Renal cortical epithelial cell (primary cell): ENCODE measurements around the gene ANKRD34C. TPM values are rescaled to one million over a fixed set of nuclear protein-coding genes. Genes with fewer than 3 reads are reported as not detected.
"Not testable (repeated sequence)": the region's sequence is repeated elsewhere in the genome, so short reads cannot be mapped to it uniquely, and the experiment has no call there.

Experiments used
- DNase-seq: peaks from one replicate; pipeline ENCODE4 v3.0.0-alpha.2; 2011; ENCODE audit warnings: low read depth
- total RNA-seq: library from RNA; depleted of rRNA; stranded (reverse); fragments of >200 nt; gene quantifications from 2 replicates; pipeline ENCODE4 v1.2.3, GENCODE V29; 2014

Gene ANKRD34C
- total RNA-seq, 1 donor from 2014 or later = not detected

DNA sequence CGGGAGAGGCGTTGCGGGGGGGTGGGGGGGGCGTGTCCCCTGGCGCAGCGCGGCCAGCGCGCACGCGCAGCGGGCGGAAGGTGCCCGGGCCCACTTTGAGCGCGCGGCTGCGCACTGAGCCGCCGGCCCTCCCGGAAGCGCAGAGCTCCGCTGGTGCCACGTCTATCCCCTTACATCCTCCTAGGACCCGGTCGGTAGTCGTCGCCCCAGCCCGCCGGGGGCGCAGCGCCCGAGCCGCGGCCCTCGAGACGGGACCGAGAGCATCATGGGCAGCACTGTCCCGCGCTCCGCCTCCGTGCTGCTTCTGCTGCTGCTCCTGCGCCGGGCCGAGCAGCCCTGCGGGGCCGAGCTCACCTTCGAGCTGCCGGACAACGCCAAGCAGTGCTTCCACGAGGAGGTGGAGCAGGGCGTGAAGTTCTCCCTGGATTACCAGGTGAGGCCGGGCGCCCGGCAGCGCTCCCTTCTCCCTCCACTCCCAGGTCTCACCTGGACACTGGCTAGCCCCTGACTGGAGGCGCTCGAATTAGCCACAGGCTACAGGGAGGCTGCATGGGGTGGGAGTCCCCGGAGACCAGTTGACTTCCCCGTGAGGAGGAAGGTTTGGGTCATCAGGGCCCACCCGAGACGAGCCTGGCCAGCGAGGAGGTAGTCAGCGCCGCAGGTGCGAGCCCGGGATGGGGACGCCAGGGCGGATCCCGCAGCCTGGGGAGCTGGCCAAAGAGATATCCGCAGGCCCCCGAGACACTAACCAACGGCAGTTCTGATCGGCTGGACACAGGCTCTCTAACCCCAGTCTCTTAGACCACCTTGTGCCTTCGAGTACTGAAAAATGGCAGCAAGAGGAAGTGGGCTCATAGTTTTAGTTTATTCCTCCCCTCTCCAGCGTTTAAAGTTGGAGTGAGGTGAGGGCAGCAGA, 28.7 kb downstream of the ANKRD34C start, which contains the start of gene TMED3:
TSS of gene TMED3 (plus strand) at position 128 of the 916 bp plus-strand sequence. CDS start at position 266, 138 bp downstream.
- DNase-seq = peak; percentile 60

DNA sequence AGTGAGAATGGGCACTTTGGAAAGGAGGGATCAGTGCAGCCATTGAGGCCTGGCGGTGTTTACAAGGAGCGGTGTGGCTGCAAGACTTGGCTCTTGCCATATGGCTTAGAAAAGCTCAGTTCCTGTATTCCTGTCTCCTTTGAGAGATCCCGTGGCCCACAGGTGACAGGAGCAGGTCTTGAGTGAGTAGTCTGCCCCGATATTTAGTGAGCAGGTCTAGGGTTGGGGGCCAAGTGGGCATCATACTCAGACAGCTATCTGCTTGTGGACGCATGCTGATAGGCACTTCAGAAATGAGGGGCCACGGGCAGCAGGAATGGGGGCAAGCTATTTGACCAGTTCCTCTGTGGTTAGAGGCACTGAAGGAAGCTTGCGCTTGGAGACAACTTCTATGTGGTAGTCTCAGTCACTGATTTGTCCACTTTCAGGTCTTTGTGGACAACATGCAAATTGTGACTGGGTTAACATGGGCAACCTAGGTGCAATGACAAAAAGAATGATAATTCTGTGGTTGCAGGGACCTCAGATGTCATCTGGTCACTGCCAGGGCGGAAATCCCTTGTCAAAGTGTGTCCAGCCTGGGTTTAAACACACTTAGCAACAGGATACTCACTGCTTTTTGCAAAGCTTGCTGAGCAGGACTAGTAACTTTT, 29.5 kb downstream of the ANKRD34C start:
- no peak for DNase-seq

DNA sequence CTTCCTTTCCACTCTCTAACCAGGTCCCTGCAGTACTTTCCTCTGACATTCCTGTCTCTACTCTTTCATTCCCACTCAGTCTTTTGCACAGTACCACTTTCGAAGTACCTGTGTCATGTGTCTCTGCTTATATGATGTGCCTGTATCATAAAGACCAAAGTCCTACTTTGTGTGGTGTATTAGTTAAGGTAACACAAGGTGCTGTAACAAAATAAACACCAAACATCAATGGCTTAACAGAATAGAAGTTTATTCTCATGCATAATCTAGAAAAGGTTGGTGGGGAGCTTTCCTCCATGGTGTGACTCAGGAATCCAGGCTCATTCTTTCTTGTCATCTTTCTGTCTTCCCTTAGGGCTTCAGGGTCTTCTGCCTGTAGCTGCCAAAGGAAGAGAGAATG, 31.7 kb downstream of the ANKRD34C start:
- DNase-seq = no peak

DNA sequence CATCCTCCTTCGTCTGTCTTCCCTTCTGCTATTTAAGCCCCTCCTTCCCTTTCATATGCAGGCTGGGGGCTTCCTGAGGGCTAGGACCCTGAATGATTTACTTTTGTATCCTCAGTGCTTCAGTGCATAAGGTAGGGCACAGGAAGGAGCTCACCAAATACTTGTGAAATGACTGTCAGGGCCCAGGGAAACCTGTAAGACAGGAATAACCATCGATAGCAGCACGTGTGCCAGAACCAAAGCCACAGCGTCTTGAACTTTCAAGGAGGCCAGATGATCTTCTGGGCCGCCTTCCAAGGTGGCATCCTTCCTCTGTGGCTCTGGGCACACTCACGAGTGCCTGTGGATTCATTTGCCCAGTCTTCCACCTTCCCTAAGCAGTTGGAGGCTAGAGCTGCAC, 32.3 kb downstream of the ANKRD34C start:
- DNase-seq = peak; percentile 23

DNA sequence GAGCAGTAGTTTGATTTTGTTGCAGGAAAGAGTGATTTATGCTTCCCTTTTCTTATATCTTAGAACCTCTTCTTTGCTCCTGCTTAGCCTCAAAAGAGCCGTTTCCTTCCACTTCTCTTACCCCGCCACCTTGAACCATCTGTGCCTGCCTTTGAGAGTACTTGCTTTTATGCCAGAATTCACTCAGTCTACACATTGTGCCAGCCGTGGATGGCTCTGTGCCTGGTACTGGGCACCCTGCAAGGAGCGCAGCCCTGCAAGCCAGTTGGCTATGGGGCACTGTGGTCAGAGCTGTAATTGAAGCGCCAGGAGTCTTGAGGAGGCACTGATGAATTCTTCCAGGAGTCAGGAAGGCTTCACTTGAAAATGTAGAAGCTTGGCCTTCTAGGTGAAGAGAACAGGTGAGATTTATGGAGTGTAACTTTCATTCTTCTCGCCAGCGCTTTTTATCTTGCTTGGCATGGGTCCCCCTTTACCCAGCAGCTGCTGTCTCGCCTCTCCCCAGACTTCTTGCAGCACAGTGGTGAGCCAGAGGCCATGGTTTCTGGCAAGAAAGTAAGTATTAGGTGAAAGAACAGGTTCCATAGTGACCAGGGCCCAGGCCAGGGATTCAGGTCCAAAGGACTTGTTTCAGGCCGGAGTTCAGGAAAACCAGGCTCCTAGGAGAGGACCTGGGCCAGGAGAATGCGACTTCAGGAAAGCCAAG, 33.3 kb downstream of the ANKRD34C start:
- no peak for DNase-seq

- no peak for DNase-seq
Measured at GRCh38 chr15:79316864-79317263, 34.3 kb downstream of the ANKRD34C start.

- not testable (repeated sequence) for DNase-seq
Measured at GRCh38 chr15:79319973-79320372, 37.5 kb downstream of the ANKRD34C start.

- no peak for DNase-seq
Measured at GRCh38 chr15:79321876-79322275, 39.4 kb downstream of the ANKRD34C start.

DNA sequence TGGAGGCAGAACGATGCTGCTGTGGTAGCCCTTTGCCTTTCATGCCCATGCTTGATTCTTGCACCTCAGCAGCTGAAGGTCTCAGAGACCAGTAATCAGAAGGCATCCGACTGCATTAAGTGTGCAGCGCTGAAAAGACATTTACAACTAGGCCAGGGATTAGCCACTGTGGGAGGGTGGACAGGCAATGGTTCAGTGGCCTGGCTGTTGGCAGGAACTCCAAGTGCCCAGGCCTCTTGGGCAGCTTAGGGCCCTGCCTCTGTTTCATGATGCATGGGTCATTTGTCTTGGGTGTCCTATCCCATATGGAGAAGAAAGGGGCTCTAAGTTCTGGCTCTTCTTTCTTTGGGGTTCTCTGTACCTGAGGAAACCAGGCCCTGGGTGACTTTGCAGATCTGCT, 39.8 kb downstream of the ANKRD34C start:
- no peak for DNase-seq

GRCh38 chr15:79322945-79323344, 40.4 kb downstream of the ANKRD34C start:
- DNase-seq = no peak

GRCh38 chr15:79329171-79329611, 46.7 kb downstream of the ANKRD34C start:
- DNase-seq = peak; percentile 91

Other genes with a start within 250 kb of the ANKRD34C start
- 1.2 TPM in 1 of 2 replicates, not detected in the other for gene RASGRF1, start 191.9 kb upstream of the ANKRD34C start, total RNA-seq
- gene TMED3, start 28.4 kb downstream of the ANKRD34C start, total RNA-seq = 53.5 and 152 TPM in 2 replicates
- 0.17 and 0.60 TPM in 2 replicates for gene MINAR1, start 149.6 kb downstream of the ANKRD34C start, total RNA-seq